ENCODE measurements around the gene MVK. TPM values are rescaled to one million over a fixed set of nuclear protein-coding genes. Genes with fewer than 3 reads are reported as not detected.

Gene MVK
- total and polyA plus RNA-seq, 2 experiments from 2014 or later = 16.7 to 40.1 TPM

DNA sequence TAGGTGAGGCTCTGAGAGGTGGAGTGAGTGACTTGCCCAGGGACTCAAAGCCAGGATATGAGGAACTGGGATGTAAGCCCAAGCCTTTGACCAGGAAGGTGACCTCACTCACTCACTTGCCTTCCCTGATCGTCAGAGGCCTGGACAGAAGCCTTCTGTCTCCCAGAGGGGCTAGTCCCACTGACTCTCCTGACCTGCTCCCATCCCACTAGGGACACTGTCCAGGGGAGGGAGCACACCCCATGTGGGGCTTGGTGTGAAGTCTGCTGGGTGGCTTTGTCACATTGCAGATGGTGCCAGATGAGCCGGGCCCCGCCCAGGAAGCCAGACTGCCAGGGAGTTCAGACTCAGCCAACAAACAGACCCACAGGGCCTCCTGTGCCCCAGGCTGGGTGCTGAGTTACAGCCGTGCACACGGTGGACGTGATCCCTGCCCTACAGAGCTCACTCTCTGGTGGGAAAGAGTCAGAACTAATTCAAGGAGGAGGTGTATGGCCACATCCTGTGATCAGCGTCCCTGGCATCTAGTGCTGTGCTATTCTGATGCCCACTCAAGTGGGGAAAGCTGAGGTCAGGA, 28.6 kb upstream of the MVK start:
- no peak overlapping the region for H2AFZ ChIP-seq
- no peaks in the 10 kb centered on the region for H3K9me3 Mint-ChIP-seq

DNA sequence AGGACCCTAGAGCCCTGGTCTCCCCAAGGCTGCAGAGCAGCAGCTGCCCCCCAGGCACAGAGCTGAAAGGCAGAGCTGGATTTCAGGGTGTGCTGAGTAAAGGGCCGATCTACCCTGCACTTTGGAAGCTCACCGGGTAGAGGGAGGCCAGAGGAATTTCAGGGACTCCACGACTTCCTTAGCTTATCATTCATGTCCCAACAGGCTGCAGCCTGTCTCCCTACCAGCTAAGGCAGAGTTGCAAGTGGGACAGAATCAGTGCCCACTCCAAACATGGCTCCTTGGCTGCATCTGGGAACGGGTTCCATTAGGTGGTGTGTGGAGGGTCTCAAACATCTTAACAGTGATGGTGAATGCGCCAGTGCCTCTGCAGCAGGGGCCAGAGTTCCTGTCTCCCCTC, 27.8 kb upstream of the MVK start:
- Mint-ChIP-seq H3K27ac (no peak overlapping the region), H3K9me3 (no peaks in the 10 kb centered on the region), H3K4me3 (no peak overlapping the region), H3K27me3 (ENCODE audit: insufficient read depth, low read depth, poor library complexity) (peaks cover 13% of the 10 kb centered on the region), H3K4me1 (no peaks in the 10 kb centered on the region; the same call in 2 of the 3 replicates), H3K36me3 (ENCODE audit: low read depth) (no peaks in the 10 kb centered on the region)
- DNase-seq (ENCODE audit: low spot score) (no peak), ATAC-seq (no peak)
- no peak for TF ChIP-seq ZNF114 (CRISPR knock-in tag; IDR thresholded peaks at IDR 0.05)
- TF ChIP-seq CREB1 (CRISPR knock-in tag; IDR thresholded peaks at IDR 0.05; ENCODE audit: low read depth) = no peak
- no peak for TF ChIP-seq STAT1 (IDR thresholded peaks at IDR 0.05; ENCODE audit: unreplicated experiment)
- no peak for TF ChIP-seq EZH2phosphoT487 (IDR thresholded peaks at IDR 0.05; ENCODE audit: unreplicated experiment)
- TF ChIP-seq ZNF331 (CRISPR knock-in tag; IDR thresholded peaks at IDR 0.05; ENCODE audit: low read depth) = no peak
- no peak for TF ChIP-seq EZH2 (IDR thresholded peaks at IDR 0.05; ENCODE audit: low read depth, unreplicated experiment)
- no peaks in the 10 kb centered on the region for H3K79me2 ChIP-seq (replicated peaks; ENCODE audit: insufficient read depth)
- H3K36me3 ChIP-seq (ENCODE audit: insufficient read depth) = no peaks in the 10 kb centered on the region
- H2AFZ ChIP-seq = no peak overlapping the region
- H3K4me3 ChIP-seq = no peak overlapping the region
- H3K27me3 ChIP-seq (ENCODE audit: insufficient read depth) = no peaks in the 10 kb centered on the region
- H4K20me1 ChIP-seq (replicated peaks; ENCODE audit: insufficient read depth) = no peaks in the 10 kb centered on the region
- no peak overlapping the region for H3K4me2 ChIP-seq
- H3K4me1 ChIP-seq (ENCODE audit: insufficient read depth) = no peaks in the 10 kb centered on the region
- no peak overlapping the region for H3K27ac ChIP-seq (ENCODE audit: low read depth)
- no peaks in the 10 kb centered on the region for H3F3A ChIP-seq (replicated peaks; ENCODE audit: low read depth)
- H3K9me2 ChIP-seq (ENCODE audit: insufficient read depth) = no peaks in the 10 kb centered on the region

More for the DNA sequence above, 28.6 kb upstream of the MVK start:
- H3K36me3 Mint-ChIP-seq (ENCODE audit: low read depth) = no peaks in the 10 kb centered on the region
- no peak for ATAC-seq
- H3K4me1 ChIP-seq (ENCODE audit: insufficient read depth) = no peaks in the 10 kb centered on the region
- DNase-seq (ENCODE audit: low spot score) = no peak
- H4K20me1 ChIP-seq (replicated peaks; ENCODE audit: insufficient read depth) = no peaks in the 10 kb centered on the region
- H3K27me3 Mint-ChIP-seq (ENCODE audit: insufficient read depth, low read depth, poor library complexity) = peaks cover 14% of the 10 kb centered on the region
- H3K4me3 Mint-ChIP-seq = no peak overlapping the region
- H3K4me2 ChIP-seq = no peak overlapping the region
- no peaks in the 10 kb centered on the region for H3F3A ChIP-seq (replicated peaks; ENCODE audit: low read depth)
- H3K27ac ChIP-seq (ENCODE audit: low read depth) = no peak overlapping the region
- H3K79me2 ChIP-seq (replicated peaks; ENCODE audit: insufficient read depth) = no peaks in the 10 kb centered on the region
- no peaks in the 10 kb centered on the region; the same call in 2 of the 3 replicates for H3K4me1 Mint-ChIP-seq
- TF ChIP-seq, protein P1, sequence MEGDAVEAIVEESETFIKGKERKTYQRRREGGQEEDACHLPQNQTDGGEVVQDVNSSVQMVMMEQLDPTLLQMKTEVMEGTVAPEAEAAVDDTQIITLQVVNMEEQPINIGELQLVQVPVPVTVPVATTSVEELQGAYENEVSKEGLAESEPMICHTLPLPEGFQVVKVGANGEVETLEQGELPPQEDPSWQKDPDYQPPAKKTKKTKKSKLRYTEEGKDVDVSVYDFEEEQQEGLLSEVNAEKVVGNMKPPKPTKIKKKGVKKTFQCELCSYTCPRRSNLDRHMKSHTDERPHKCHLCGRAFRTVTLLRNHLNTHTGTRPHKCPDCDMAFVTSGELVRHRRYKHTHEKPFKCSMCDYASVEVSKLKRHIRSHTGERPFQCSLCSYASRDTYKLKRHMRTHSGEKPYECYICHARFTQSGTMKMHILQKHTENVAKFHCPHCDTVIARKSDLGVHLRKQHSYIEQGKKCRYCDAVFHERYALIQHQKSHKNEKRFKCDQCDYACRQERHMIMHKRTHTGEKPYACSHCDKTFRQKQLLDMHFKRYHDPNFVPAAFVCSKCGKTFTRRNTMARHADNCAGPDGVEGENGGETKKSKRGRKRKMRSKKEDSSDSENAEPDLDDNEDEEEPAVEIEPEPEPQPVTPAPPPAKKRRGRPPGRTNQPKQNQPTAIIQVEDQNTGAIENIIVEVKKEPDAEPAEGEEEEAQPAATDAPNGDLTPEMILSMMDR (conservative IDR thresholded peaks at IDR 0.05; ENCODE audit: low read depth in 2 of 2) = no peak
- no peak for TF ChIP-seq JUNB (IDR thresholded peaks at IDR 0.05; ENCODE audit: unreplicated experiment)
- no peaks in the 10 kb centered on the region for H3K27me3 ChIP-seq (ENCODE audit: insufficient read depth)
- no peak overlapping the region for H3K27ac Mint-ChIP-seq
- no peaks in the 10 kb centered on the region for H3K9me2 ChIP-seq (ENCODE audit: insufficient read depth)
- no peaks in the 10 kb centered on the region for H3K36me3 ChIP-seq (ENCODE audit: insufficient read depth)
- no peak overlapping the region for H3K4me3 ChIP-seq

DNA sequence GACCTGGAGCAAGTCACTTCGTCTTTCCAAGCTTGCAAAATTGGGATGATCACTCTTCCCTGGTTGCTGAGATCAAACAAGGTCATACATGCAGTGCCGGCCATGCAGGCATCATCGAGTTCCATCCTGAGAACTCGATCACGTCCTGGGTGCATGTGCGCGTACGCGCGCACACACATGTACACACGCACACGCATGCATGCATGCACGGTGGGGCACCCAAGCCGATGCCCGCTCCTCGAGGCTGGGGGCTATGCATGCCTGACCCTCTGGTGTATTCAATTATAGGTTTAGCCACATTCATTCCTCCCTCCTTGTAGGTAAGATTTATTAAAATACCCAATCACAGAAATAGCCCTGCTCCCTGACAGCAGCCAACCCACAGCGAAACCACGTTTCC, 26.3 kb upstream of the MVK start:
- TF ChIP-seq ZNF114 (CRISPR knock-in tag; IDR thresholded peaks at IDR 0.05) (no peak), EZH2phosphoT487 (IDR thresholded peaks at IDR 0.05; ENCODE audit: unreplicated experiment) (no peak)
- H3F3A ChIP-seq (replicated peaks; ENCODE audit: low read depth) = no peaks in the 10 kb centered on the region

More for the DNA sequence above, 26.3 kb upstream of the MVK start:
- Histone ChIP-seq H3K27ac (ENCODE audit: low read depth) (no peak overlapping the region), H3K4me1 (ENCODE audit: insufficient read depth) (no peaks in the 10 kb centered on the region), H3K36me3 (ENCODE audit: insufficient read depth) (no peaks in the 10 kb centered on the region), H3K79me2 (replicated peaks; ENCODE audit: insufficient read depth) (no peaks in the 10 kb centered on the region), H3K4me2 (no peak overlapping the region), H3K27me3 (ENCODE audit: insufficient read depth) (no peaks in the 10 kb centered on the region), H4K20me1 (replicated peaks; ENCODE audit: insufficient read depth) (no peaks in the 10 kb centered on the region), H2AFZ (no peak overlapping the region), H3K4me3 (no peak overlapping the region), H3K9me2 (ENCODE audit: insufficient read depth) (no peaks in the 10 kb centered on the region)
- Mint-ChIP-seq H3K27me3 (ENCODE audit: insufficient read depth, low read depth, poor library complexity) (peaks cover 7% of the 10 kb centered on the region), H3K36me3 (ENCODE audit: low read depth) (no peaks in the 10 kb centered on the region), H3K27ac (no peak overlapping the region), H3K4me1 (no peaks in the 10 kb centered on the region; the same call in 2 of the 3 replicates), H3K4me3 (no peak overlapping the region), H3K9me3 (no peaks in the 10 kb centered on the region)
- DNase-seq (ENCODE audit: low spot score) = no peak
- no peak for ATAC-seq
